HEK293 (cell line): Measurements from ENCODE around the gene TPO.

ENCODE experiments used
- KLF16 ChIP-seq: fragments of 450-650 bp; formaldehyde crosslinking; IDR thresholded peaks from 2 replicates; pipeline ENCODE4 v1.5.1; 2017; ENCODE audit warnings: missing biosample characterization, missing genetic modification characterization
- TF ChIP-seq, protein P1 (sequence below): fragments of 450-650 bp; formaldehyde crosslinking; IDR thresholded peaks from 2 replicates; pipeline ENCODE4 v1.5.1; 2016; ENCODE audit warnings: missing biosample characterization, missing genetic modification characterization

GRCh38 chr2:1544478-1545069 is 131.3 kb downstream of the TPO start:
- TF ChIP-seq KLF16 (tag by site-specific recombination), result no peak
- TF ChIP-seq, protein P1, sequence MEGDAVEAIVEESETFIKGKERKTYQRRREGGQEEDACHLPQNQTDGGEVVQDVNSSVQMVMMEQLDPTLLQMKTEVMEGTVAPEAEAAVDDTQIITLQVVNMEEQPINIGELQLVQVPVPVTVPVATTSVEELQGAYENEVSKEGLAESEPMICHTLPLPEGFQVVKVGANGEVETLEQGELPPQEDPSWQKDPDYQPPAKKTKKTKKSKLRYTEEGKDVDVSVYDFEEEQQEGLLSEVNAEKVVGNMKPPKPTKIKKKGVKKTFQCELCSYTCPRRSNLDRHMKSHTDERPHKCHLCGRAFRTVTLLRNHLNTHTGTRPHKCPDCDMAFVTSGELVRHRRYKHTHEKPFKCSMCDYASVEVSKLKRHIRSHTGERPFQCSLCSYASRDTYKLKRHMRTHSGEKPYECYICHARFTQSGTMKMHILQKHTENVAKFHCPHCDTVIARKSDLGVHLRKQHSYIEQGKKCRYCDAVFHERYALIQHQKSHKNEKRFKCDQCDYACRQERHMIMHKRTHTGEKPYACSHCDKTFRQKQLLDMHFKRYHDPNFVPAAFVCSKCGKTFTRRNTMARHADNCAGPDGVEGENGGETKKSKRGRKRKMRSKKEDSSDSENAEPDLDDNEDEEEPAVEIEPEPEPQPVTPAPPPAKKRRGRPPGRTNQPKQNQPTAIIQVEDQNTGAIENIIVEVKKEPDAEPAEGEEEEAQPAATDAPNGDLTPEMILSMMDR, result no peak
